H1 (cell line): ENCODE data around the gene PDZRN4. TPM values are rescaled to one million over a fixed set of nuclear protein-coding genes. Genes with fewer than 3 reads are reported as not detected.

Experiments
- CTCF ChIA-PET: fragments of 300-600 bp; sonication (Branson Sonifier 250); formaldehyde crosslinking; loops from one replicate; lab custom pipeline; 2021; ENCODE audit not compliant: partially characterized antibody; lab: Charles Lee
- POLR2A ChIA-PET: fragments of 300-600 bp; sonication (Branson Sonifier 250); formaldehyde crosslinking; loops from one replicate; lab custom pipeline; 2021; ENCODE audit warnings: inconsistent platforms; ENCODE audit not compliant: partially characterized antibody; lab: Charles Lee
- DNase-seq, 2 experiments: peaks; one replicate each; pipeline versions ENCODE4 v3.0.0 to v3.0.0-alpha.2; 2010 to 2022; ENCODE audit warnings: low spot score in 2 of 2, low read depth in 1 of 2, mixed read lengths in 1 of 2
- FAIRE-seq: peaks from 2 replicates; lab custom pipeline; 2011; peaks lifted over from hg19 to GRCh38; lab: Jason Lieb, UNC
- H2AFZ ChIP-seq: 2 replicates; pipeline ENCODE4 v1.8.1; 2012; ENCODE audit warnings: low read length, inconsistent platforms
- H2AK5ac ChIP-seq: 2 replicates; pipeline ENCODE4 v1.6.1; 2013; ENCODE audit warnings: low read depth, low read length
- H2BK120ac ChIP-seq: replicated peaks from 2 replicates; pipeline ENCODE3; 2013; ENCODE audit warnings: low read depth, low read length, inconsistent platforms
- H2BK12ac ChIP-seq: 2 replicates; pipeline ENCODE4 v1.6.1; 2013; ENCODE audit warnings: low read depth, low read length
- H2BK15ac ChIP-seq: 2 replicates; pipeline ENCODE4 v1.6.1; 2013; ENCODE audit warnings: low read length
- H2BK20ac ChIP-seq: 2 replicates; pipeline ENCODE4 v1.6.1; 2013; ENCODE audit warnings: low read length
- H2BK5ac ChIP-seq: 2 replicates; pipeline ENCODE4 v1.6.1; 2013; ENCODE audit warnings: low read depth, low read length
- H3K14ac ChIP-seq: 2 replicates; pipeline ENCODE4 v1.6.1; 2013; ENCODE audit warnings: inconsistent platforms; ENCODE audit not compliant: insufficient read length
- H3K18ac ChIP-seq: 2 replicates; pipeline ENCODE4 v1.6.1; 2013; ENCODE audit warnings: low read length; ENCODE audit errors: extremely low read depth
- H3K23ac ChIP-seq: 2 replicates; pipeline ENCODE4 v1.6.1; 2013; ENCODE audit warnings: inconsistent platforms; ENCODE audit not compliant: insufficient read length
- H3K23me2 ChIP-seq: 2 replicates; pipeline ENCODE4 v1.6.1; 2013; ENCODE audit warnings: low read depth, low read length
- H3K27ac ChIP-seq: 2 replicates; pipeline ENCODE4 v1.6.1; 2011; ENCODE audit warnings: low read depth, low read length, inconsistent platforms
- H3K27me3 ChIP-seq, 4 experiments: replicated peaks in 1 of 4; 1 replicate in 1 of 4; 2 replicates in 3 of 4; pipeline versions ENCODE4 v1.6.1 to v1.8.1; 2011 to 2013; ENCODE audit warnings: low read length in 3 of 4, mild to moderate bottlenecking in 3 of 4, inconsistent platforms in 2 of 4, mixed read lengths in 2 of 4, moderate library complexity in 1 of 4; ENCODE audit not compliant: control insufficient read depth in 3 of 4, insufficient read depth in 3 of 4; ENCODE audit errors: extremely low read depth in 1 of 4
- H3K36me3 ChIP-seq, 4 experiments: 2 replicates each; pipeline versions ENCODE4 v1.6.1 to v1.8.1; 2011 to 2013; ENCODE audit warnings: mild to moderate bottlenecking in 4 of 4, low read length in 3 of 4, moderate library complexity in 2 of 4, control low read depth in 1 of 4, inconsistent platforms in 1 of 4; ENCODE audit not compliant: insufficient read depth in 4 of 4, control insufficient read depth in 2 of 4
- H3K4ac ChIP-seq: replicated peaks from 2 replicates; pipeline ENCODE3; 2013; ENCODE audit warnings: low read length, low read depth, mixed read lengths, inconsistent platforms; ENCODE audit not compliant: insufficient read length
- H3K4me1 ChIP-seq, 4 experiments: replicated peaks in 1 of 4; 1 replicate in 1 of 4; 2 replicates in 3 of 4; pipeline versions ENCODE4 v1.6.1 to v1.8.1; 2011 to 2013; ENCODE audit warnings: low read length in 3 of 4, inconsistent platforms in 2 of 4, mixed read lengths in 1 of 4; ENCODE audit not compliant: insufficient read depth in 4 of 4, control insufficient read depth in 3 of 4
- H3K4me2 ChIP-seq, 2 experiments: 2 replicates each; pipeline versions ENCODE4 v1.6.1 to v1.8.1; 2011 to 2013; ENCODE audit warnings: low read depth in 2 of 2, low read length in 2 of 2, control low read depth in 1 of 2, inconsistent platforms in 1 of 2, mild to moderate bottlenecking in 1 of 2; ENCODE audit not compliant: insufficient read depth in 1 of 2
- H3K4me3 ChIP-seq, 4 experiments: fragments of 200-600, 300-600 bp in 1 of 4; sonication (generic), shearing (Covaris generic), sonication (Bioruptor Twin) in 1 of 4; 2 replicates each; pipeline versions ENCODE4 v1.5.1 to v1.8.1; 2011 to 2016; ENCODE audit warnings: low read length in 4 of 4, low read depth in 3 of 4, control low read depth in 2 of 4, inconsistent platforms in 2 of 4, mild to moderate bottlenecking in 2 of 4, mixed read lengths in 1 of 4, moderate library complexity in 1 of 4; ENCODE audit not compliant: insufficient read depth in 2 of 4; ENCODE audit errors: extremely low read depth in 1 of 4
- H3K56ac ChIP-seq: replicated peaks from 2 replicates; pipeline ENCODE3; 2013; ENCODE audit warnings: low read depth, mild to moderate bottlenecking, mixed read lengths, low read length, inconsistent platforms; ENCODE audit not compliant: insufficient read length
- H3K79me1 ChIP-seq: 2 replicates; pipeline ENCODE4 v1.6.1; 2013; ENCODE audit warnings: low read depth, low read length, control low read depth
- H3K79me2 ChIP-seq, 2 experiments: 2 replicates each; pipeline versions ENCODE4 v1.6.1 to v1.8.1; 2012 to 2013; ENCODE audit warnings: low read length in 2 of 2, mild to moderate bottlenecking in 2 of 2, inconsistent platforms in 1 of 2; ENCODE audit not compliant: insufficient read depth in 2 of 2, control insufficient read depth in 1 of 2
- H3K9ac ChIP-seq, 4 experiments: replicated peaks in 1 of 4; 1 replicate in 1 of 4; 2 replicates in 3 of 4; pipeline versions ENCODE4 v1.6.1 to v1.8.1; 2011 to 2013; ENCODE audit warnings: low read depth in 3 of 4, low read length in 3 of 4, control low read depth in 2 of 4, mild to moderate bottlenecking in 2 of 4, moderate library complexity in 2 of 4, inconsistent platforms in 1 of 4; ENCODE audit errors: extremely low read depth in 1 of 4
- H3K9me3 ChIP-seq, 2 experiments: 2 replicates each; pipeline versions ENCODE4 v1.6.1 to v1.8.1; 2012 to 2013; ENCODE audit warnings: mild to moderate bottlenecking in 2 of 2, moderate library complexity in 2 of 2, control low read depth in 1 of 2, inconsistent platforms in 1 of 2, low read depth in 1 of 2, low read length in 1 of 2, mixed read lengths in 1 of 2; ENCODE audit not compliant: insufficient read depth in 2 of 2
- H4K20me1 ChIP-seq, 2 experiments: replicated peaks in 1 of 2; 2 replicates each; pipeline versions ENCODE3 to v1.8.1; 2011 to 2013; ENCODE audit warnings: inconsistent platforms in 2 of 2, low read length in 2 of 2, mild to moderate bottlenecking in 1 of 2; ENCODE audit not compliant: insufficient read depth in 2 of 2, control insufficient read depth in 1 of 2
- H4K5ac ChIP-seq: 2 replicates; pipeline ENCODE4 v1.6.1; 2013; ENCODE audit warnings: low read length, low read depth, mixed read lengths, inconsistent platforms; ENCODE audit not compliant: insufficient read length
- H4K8ac ChIP-seq: 2 replicates; pipeline ENCODE4 v1.8.0; 2013; ENCODE audit warnings: mild to moderate bottlenecking, moderate library complexity, low read length, inconsistent platforms; ENCODE audit not compliant: insufficient read depth; ENCODE audit errors: extremely low read depth
- H4K91ac ChIP-seq: replicated peaks from 2 replicates; pipeline ENCODE3; 2013; ENCODE audit warnings: low read length, mixed read lengths, inconsistent platforms; ENCODE audit not compliant: insufficient read length
- CHD1 ChIP-seq: IDR thresholded peaks from 2 replicates; pipeline ENCODE4 v1.6.1; 2012; ENCODE audit warnings: low read depth, low read length, improper control_type of control experiment
- CREB1 ChIP-seq: IDR thresholded peaks from 2 replicates; pipeline ENCODE4 v1.6.1; 2012; ENCODE audit warnings: inconsistent platforms
- E2F6 ChIP-seq: IDR thresholded peaks from 2 replicates; pipeline ENCODE4 v1.6.1; 2012; ENCODE audit warnings: inconsistent platforms
- EP300 ChIP-seq, 2 experiments: IDR thresholded peaks; 1 replicate in 1 of 2; 2 replicates in 1 of 2; pipeline ENCODE4 v1.6.1; 2011 to 2012; ENCODE audit warnings: low read depth in 2 of 2, low read length in 2 of 2, mild to moderate bottlenecking in 2 of 2, borderline replicate concordance in 1 of 2, inconsistent platforms in 1 of 2, moderate library complexity in 1 of 2
- JUND ChIP-seq: IDR thresholded peaks from 2 replicates; pipeline ENCODE4 v1.6.1; 2011; ENCODE audit warnings: mild to moderate bottlenecking, improper control_type of control experiment, low read length
- KDM5A ChIP-seq: fragments of 200-600 bp; IDR thresholded peaks from 2 replicates; pipeline ENCODE4 v1.7.1; 2012; ENCODE audit warnings: mild to moderate bottlenecking, low read length, inconsistent platforms, mixed read lengths
- POU5F1 ChIP-seq: IDR thresholded peaks from 2 replicates; pipeline ENCODE4 v1.6.1; 2011; ENCODE audit warnings: low read depth, mild to moderate bottlenecking, low read length, moderate library complexity
- SAP30 ChIP-seq: fragments of 300-600 bp; sonication (generic); IDR thresholded peaks from 2 replicates; pipeline ENCODE4 v1.7.1; 2012; ENCODE audit warnings: low read length, moderate library complexity, mild to moderate bottlenecking, inconsistent platforms; ENCODE audit not compliant: insufficient read depth, insufficient replicate concordance
- SIRT6 ChIP-seq: IDR thresholded peaks from one replicate; pipeline ENCODE4 v1.7.1; 2012; ENCODE audit warnings: low read length, inconsistent platforms
- TBP ChIP-seq: IDR thresholded peaks from 2 replicates; pipeline ENCODE4 v1.6.1; 2011; ENCODE audit warnings: low read depth, low read length, improper control_type of control experiment
- TCF12 ChIP-seq: IDR thresholded peaks from 2 replicates; pipeline ENCODE4 v1.6.1; 2011; ENCODE audit warnings: low read depth, mild to moderate bottlenecking, low read length
- WGBS, 2 experiments: shearing (Covaris generic) in 1 of 2; methylation state at CpG; one replicate each; pipeline versions ENCODE4 v1.1.6 to v1.1.7; 2013 to 2015; ENCODE audit warnings: low lambda C conversion rate in 2 of 2, mixed read lengths in 2 of 2, inconsistent platforms in 1 of 2, low coverage in 1 of 2, missing lambda C conversion rate in 1 of 2; ENCODE audit not compliant: insufficient replicate concordance in 2 of 2, insufficient coverage in 1 of 2, insufficient read length in 1 of 2; ENCODE audit errors: extremely low coverage in 1 of 2, missing lambda C conversion rate in 1 of 2; 5-methylcytosine and 5-hydroxymethylcytosine counted together
- polyA plus RNA-seq, 7 experiments: library from polyadenylated mRNA; depleted of rRNA in 3 of 7; stranded (reverse) in 5 of 7; unstranded in 2 of 7; fragments of >200 nt in 5 of 7; fragments of 200-250 nt in 2 of 7; gene quantifications; 1 replicate in 5 of 7; 2 replicates in 1 of 7; 4 replicates in 1 of 7; pipeline versions ENCODE4 v1.2.1 to v1.2.3, GENCODE V29; 2011 to 2013; ENCODE audit warnings: missing spikeins in 2 of 7, mixed read lengths in 2 of 7
- total RNA-seq: library from RNA; stranded (reverse); fragmentation: NEBNext Ultra II Directional; extraction: Animal tissue kit (Norgen Biotek cat#: 25700); gene quantifications from 2 replicates; pipeline ENCODE4 v1.2.1, GENCODE V29; 2021

The PDZRN4 gene
- total and polyA plus RNA-seq, 2 of the 8 experiments (the other 6 are each of a cell fraction or from before 2014, with no cell fraction given), result not detected

GRCh38 chr12:41419131-41419893, 231.2 kb downstream of the PDZRN4 start:
- H3K23me2 ChIP-seq, result no peaks in the 10 kb centered on the region; the same call in 1 of the 2 replicates
- no peak overlapping the region for H3K23ac ChIP-seq
- no peaks in the 10 kb centered on the region for H3K79me1 ChIP-seq
- H3K79me2 ChIP-seq, result no peaks in the 10 kb centered on the region
- no peaks in the 10 kb centered on the region for H3K36me3 ChIP-seq
- 86% methylated on average over 4 of the region's 4 CpGs; no CpG with 5 or more reads in 1 of the 2 experiments for WGBS, 2 experiments
- H3K56ac ChIP-seq, result no peak overlapping the region
- DNase-seq, result no peak
- no peak overlapping the region; a peak in 1 of 4 replicates for H3K4me2 ChIP-seq
- no peak overlapping the region for H4K5ac ChIP-seq
- no peak overlapping the region for H2BK15ac ChIP-seq
- H3K27ac ChIP-seq, result no peak overlapping the region
- ChIA-PET CTCF (interaction anchor here (0.6 to 2.3 kb wide), 4 partner anchors 20 to 594 kb away, joined by 3 to 5 read pairs (median 4); no protein-coding TSS in a partner anchor), POLR2A (no interaction called here)
- peaks cover 2 to 12% (median 10%) of the 10 kb centered on the region in 4 experiments; a peak in 4 of 7 replicates for H3K4me1 ChIP-seq
- peak overlapping the region; percentile 12 for H4K91ac ChIP-seq
- FAIRE-seq, result no peak
- H2BK120ac ChIP-seq, result no peak overlapping the region
- H4K20me1 ChIP-seq, result no peaks in the 10 kb centered on the region
- H3K4ac ChIP-seq, result no peak overlapping the region
- no peak overlapping the region for H2BK5ac ChIP-seq
- H3K27me3 ChIP-seq, result no peaks in the 10 kb centered on the region
- H3K9ac ChIP-seq, result no peak overlapping the region
- H2BK12ac ChIP-seq, result no peak overlapping the region
- H2AK5ac ChIP-seq, result no peak overlapping the region
- H2AFZ ChIP-seq, result no peak overlapping the region; the same call in 1 of the 2 replicates
- no peak overlapping the region for H3K14ac ChIP-seq
- H2BK20ac ChIP-seq, result peak overlapping the region; percentile 4; the same call in 1 of the 2 replicates
- no peak overlapping the region for H3K4me3 ChIP-seq
- H3K9me3 ChIP-seq, result no peaks in the 10 kb centered on the region
- no peak overlapping the region for H4K8ac ChIP-seq
- peak overlapping the region; percentile 1; the same call in 1 of the 2 replicates for H3K18ac ChIP-seq
- TF ChIP-seq POU5F1, result no peak
- no peak for TF ChIP-seq SIRT6
- no peak for TF ChIP-seq SAP30
- TF ChIP-seq TCF12, result no peak
- no peak for TF ChIP-seq KDM5A
- no peak for TF ChIP-seq E2F6
- TF ChIP-seq EP300 (IDR thresholded peaks at IDR 0.05; ENCODE audit: borderline replicate concordance in 1 of 2, low read depth in 2 of 2, low read length in 2 of 2), result no peak
- TF ChIP-seq CHD1, result no peak
- no peak for TF ChIP-seq CREB1
- no peak for TF ChIP-seq TBP
- no peak for TF ChIP-seq JUND
